SW 1271 (cell line): ENCODE measurements around the gene RFX8.
"Not testable (repeated sequence)": the region's sequence is repeated elsewhere in the genome, so short reads cannot be mapped to it uniquely, and the experiment has no call there.

Experiments
- DNase-seq, 2 experiments: peaks; one replicate each; lab custom pipeline; 2025; lab: John Stamatoyannopoulos, UW

The RFX8 gene

GRCh38 chr2:101440127-101440738 is 34.7 kb downstream of the RFX8 start:
- DNase-seq, result no peak

GRCh38 chr2:101439716-101440115 is 35.2 kb downstream of the RFX8 start:
- DNase-seq, result no peak

GRCh38 chr2:101438555-101438954 is 36.4 kb downstream of the RFX8 start:
- DNase-seq, result not testable (repeated sequence)

- no peak for DNase-seq
These were observed 39.7 kb downstream of the RFX8 start for GRCh38 chr2:101435001-101435862.

- no peak for DNase-seq
These were observed 41.4 kb downstream of the RFX8 start for GRCh38 chr2:101433465-101433864.

- no peak for DNase-seq
These were observed 42.3 kb downstream of the RFX8 start for GRCh38 chr2:101432411-101433181.

GRCh38 chr2:101431486-101431885 is 43.4 kb downstream of the RFX8 start:
- no peak for DNase-seq

- DNase-seq, result no peak
These were observed 44.8 kb downstream of the RFX8 start for GRCh38 chr2:101430156-101430555.

GRCh38 chr2:101429453-101429852 is 45.5 kb downstream of the RFX8 start:
- no peak for DNase-seq

GRCh38 chr2:101428422-101429176 is 46.3 kb downstream of the RFX8 start:
- DNase-seq, result no peak

- DNase-seq, result no peak
These were observed 47.2 kb downstream of the RFX8 start for GRCh38 chr2:101427743-101428142.

- DNase-seq, result no peak
These were observed 47.7 kb downstream of the RFX8 start for GRCh38 chr2:101427240-101427639.

- DNase-seq, result no peak
These were observed 48.1 kb downstream of the RFX8 start for GRCh38 chr2:101426822-101427221.

GRCh38 chr2:101420623-101421022 is 54.3 kb downstream of the RFX8 start:
- no peak for DNase-seq

GRCh38 chr2:101419096-101419663 is 55.7 kb downstream of the RFX8 start:
- DNase-seq, result peak in 1 of 2 experiments; percentile 76

- no peak for DNase-seq
These were observed 56.3 kb downstream of the RFX8 start for GRCh38 chr2:101418460-101419095.

GRCh38 chr2:101416609-101417008 is 58.3 kb downstream of the RFX8 start:
- no peak for DNase-seq

- no peak for DNase-seq
These were observed 59.0 kb downstream of the RFX8 start for GRCh38 chr2:101415884-101416283.

- no peak for DNase-seq
These were observed 59.7 kb downstream of the RFX8 start for GRCh38 chr2:101415220-101415619.

- DNase-seq, result no peak
These were observed 62.7 kb downstream of the RFX8 start for GRCh38 chr2:101412092-101412694.

- no peak for DNase-seq
These were observed 64.2 kb downstream of the RFX8 start for GRCh38 chr2:101410746-101411145.
